HG03175 (cell line): Measurements from ENCODE around the gene ZFPM1.
"Not testable (repeated sequence)": the region's sequence is repeated elsewhere in the genome, so short reads cannot be mapped to it uniquely, and the experiment has no call there.

ENCODE experiments used
- ATAC-seq: cut with Tn5 transposase; IDR thresholded peaks from one replicate; pipeline ENCODE4 v1.9.1; 2021; ENCODE audit warnings: mild to moderate bottlenecking, moderate library complexity; ENCODE audit not compliant: unreplicated experiment

The ZFPM1 gene

DNA sequence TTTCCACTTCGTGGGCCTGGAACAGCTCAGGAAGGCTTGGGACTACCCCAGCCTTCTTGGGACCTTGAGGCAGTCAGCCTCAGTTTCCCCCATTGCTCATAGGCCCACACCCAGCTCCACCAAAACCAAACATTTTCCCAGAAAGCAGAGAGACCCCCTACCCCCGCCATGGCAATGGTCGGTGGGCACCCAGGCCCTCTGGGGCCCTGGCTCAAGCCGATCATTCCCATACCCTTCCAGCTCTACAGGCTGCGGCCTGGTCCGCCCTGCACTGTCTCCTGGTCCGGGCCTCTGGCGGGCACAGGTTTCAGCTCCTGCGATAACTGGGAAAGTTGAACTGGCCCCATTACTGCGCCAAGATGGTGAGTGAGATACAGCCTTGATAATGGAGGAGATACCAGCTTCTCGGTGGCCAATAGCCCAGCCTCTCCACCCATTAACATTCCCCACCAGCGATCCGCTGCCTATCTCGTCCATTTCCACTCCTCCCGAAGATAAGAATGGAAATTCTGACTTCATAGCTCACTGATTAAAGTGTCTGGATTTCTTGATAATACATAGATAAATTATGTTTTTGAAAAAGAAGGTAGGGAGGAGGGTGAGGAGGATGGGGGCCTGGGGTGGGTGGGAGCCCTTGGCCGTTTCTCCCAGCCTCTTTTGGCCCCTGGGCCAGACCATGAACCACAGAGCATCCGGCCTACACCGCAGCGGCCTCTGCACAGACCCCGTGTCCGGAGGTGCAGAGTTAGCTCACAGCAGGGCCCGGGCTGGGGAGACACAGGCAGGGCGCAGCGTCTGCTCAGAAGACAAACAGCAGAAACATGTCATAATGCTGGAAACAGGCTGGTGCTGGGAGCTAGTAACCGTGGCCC lies 11.6 kb downstream of the ZFPM1 start:
- no peak for ATAC-seq

DNA sequence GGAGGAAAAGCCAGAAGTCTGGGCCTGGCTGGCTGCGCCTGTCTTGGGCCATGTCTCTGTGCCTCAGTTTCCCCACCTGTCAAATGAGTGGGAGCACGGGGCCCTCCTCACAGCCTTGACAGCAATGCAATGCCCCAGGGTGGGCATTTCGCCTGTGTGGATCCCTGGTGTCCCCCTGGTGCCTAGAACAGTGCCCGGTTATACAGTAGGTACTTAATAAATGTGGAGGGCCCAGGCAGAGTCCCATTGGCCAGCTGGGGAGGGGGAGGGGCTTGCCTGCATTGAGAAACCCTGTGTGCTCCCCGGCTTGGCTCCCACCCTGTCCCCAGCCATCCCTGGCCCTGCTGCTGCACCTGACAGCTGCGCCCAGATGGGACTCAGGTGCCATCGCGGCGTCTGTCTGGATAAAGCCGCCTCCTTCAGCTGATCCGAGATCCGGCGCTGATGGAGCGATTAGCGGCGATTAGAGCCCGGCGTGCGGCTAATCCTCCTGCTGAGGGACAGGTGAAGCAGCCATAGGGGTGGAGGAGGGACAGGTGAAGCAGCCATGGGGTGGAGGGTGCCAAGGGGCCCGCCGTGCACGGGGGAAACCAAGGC lies 12.4 kb downstream of the ZFPM1 start:
- no peak for ATAC-seq

DNA sequence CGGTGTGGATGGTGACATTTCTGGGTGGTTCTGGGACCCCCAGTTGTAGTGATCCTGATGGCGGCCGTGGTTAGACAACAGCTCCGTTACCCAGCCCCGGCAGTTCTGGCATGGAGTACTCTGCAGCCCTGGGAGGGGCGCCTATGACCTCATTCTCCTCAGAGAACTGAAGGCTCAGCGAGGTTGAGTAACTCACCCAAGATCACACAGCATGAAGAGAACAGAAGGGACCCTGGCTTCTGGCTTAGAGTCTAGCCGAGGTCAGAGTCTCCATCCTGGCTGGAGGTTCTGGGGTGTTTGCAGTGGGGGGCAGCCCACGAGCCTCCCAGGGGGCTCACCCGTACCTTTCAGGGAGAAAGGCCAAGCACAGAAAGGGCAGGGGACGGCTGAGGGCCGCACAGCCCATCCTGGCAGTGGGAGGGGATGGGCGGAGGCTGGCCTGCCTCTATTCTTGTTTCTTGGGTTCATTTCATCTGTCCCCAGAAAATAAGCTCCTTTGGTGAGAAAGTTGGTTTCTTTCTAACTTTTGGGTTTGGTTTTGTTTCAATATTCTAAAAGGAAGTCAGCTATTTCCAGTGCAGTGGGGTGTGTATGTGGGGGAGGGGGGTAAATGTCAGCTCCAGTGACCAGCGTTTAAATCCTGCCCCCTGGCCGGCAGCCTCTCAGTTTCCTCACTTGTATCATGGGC lies 13.2 kb downstream of the ZFPM1 start:
- peak; percentile 45 for ATAC-seq

DNA sequence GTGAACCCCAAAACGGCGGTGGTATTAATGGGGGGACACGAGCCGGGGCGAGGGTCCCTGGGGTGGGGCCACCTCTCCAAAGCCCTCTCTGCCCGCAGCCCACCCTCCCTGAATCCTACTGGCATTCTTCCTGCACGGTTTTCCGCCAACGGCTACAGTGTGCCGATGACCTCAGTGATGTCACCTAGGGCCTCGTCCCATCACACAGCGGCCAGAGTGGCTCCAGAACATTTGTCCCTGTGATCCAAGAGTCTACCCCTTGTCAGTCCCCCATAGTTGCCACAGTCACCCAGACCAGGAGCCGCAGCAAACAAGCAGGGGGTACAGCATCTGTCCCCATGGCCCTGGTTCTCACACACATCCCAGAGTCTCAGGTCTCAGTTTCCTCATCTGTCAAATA lies 13.9 kb downstream of the ZFPM1 start:
- ATAC-seq, result no peak

DNA sequence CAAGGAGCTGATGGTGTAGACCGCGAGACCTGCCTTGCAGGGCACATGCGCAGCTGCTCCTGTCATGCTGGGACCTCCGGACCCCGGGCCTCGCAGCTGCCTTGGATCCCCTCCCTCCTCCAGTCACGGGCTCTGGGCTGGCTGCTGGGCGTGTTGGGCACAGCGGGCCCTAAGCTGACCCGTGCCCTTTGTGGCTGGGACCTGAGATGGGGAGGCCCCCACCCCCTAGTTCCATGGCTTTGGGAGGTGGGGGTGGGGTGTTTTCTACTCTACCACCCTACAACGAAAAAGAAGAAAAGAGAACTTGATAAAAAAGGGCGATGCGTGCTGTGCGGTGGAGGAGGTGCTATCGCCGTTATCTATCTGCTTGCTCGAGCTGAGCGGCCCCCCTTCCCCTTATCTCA lies 14.5 kb downstream of the ZFPM1 start:
- ATAC-seq, result no peak

DNA sequence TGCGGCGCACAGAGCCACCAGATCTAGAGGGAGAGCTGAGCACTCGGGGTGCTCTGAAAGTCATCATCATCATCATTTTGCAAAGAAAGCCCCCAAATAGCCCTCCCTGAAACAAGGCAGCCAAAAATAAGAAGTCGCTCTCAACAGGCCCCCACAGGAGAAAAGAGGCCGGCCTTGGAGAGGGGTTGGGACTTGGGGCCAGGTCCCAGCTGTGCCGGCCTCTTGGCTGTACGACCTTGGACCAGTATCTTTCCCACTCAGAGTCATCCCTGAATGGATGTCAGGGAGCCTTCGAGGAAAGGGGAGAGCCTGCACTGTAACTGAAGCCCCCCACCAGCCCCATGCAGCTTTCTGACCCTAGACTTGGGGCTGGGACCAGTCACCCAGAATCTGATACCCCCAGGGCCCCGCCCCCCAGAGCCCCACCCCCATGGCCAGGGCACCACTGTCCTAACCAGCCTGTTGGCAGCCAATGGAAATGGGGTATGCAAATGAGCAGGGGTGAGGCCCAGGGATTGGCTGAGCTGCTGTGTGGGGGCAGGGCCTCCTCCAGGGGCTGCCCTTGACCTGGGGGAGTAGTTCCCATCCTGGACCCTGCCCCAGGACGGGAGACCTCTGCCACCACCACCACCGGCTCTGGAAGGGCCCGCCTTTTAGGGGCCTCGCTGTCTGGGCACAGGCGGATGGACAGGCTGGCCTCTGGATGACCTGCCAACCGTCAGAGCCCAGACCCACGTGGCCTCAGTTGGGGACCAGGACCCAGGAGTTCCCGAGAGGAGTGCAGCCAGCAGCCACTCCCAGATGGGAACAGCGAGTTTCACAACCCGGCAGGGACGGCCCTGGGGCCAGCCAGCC lies 15.4 kb downstream of the ZFPM1 start:
- ATAC-seq, result no peak

DNA sequence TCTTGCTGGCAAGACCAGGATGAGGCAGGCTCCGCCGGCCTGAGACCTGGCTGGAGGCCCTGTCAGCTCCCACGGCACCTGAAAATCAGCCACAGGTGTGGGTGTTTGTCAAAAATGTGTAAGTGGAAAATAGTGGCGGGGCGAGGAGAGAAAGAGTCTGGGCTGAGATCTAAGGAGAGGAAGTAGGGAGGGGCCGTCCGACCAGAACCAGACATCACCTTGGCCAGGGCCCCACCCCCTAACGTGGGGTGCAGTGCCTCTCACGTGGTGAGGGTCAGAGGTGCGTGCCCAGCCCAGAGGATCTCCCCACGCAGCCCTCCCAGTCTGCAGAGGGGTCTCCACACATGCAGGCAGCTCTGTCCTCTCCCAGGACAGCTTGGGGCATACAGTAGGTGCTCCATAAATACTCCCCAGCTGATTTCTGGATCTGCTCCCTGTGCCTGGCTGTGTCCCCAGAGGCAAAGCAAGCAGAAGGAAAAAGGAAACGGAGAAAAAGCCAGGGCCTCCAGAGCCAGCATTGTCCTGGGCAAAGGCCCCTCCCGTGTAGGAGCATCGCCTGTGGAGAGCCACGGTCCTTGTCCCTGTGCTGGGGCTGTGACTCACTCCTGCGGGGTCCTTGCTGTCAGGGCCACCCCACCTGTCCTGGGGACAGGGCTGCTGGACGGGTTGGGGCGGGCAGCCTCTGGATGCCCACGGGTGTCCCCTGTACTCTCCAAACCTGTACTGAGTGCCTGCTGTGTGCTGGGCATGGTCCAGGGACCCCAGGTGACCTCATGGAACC lies 16.7 kb downstream of the ZFPM1 start:
- ATAC-seq, result no peak

DNA sequence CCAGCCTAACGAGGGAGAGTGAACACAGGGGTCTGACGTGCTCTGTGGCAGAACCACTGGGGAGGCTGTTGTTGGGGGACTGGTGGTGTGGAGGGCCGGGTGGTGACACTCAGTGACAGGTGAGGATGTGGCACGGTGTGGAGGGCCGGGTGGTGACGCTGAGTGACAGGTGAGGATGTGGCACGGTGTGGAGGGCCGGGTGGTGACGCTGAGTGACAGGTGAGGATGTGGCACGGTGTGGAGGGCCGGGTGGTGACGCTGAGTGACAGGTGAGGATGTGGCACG lies 17.3 kb downstream of the ZFPM1 start:
- ATAC-seq, result not testable (repeated sequence)

DNA sequence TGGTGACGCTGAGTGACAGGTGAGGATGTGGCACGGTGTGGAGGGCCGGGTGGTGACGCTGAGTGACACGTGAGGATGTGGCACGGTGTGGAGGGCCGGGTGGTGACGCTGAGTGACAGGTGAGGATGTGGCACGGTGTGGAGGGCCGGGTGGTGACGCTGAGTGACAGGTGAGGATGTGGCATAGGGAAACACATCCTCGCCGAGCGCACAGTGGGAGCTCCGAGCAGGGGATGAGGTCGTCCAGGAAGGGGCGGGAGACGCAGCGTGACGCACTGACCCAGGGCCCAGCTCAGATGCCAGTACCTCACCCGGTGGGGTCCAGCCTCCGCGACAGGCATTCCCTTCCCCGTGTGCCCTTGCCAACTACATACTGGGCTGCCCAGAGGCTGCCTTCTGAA lies 17.6 kb downstream of the ZFPM1 start:
- ATAC-seq, result not testable (repeated sequence)

DNA sequence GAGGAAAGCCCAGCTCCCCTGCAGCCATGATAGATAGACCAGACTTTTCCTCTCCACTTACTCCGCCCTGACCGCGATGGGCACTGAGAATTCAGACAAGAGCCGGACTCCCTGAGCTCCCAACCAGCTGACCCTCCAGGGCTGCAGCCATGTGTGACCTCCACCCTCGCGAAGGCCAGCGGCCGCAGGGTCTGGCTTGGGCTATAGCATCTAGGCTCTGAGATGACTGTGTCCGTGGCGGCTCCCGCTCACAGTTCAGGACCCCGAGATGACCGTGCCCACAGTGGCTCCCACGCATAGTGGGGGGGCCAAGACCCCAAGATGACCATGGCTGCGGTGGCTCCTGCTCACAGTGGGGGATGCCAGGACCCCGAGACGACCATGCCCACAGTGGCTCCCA lies 18.0 kb downstream of the ZFPM1 start:
- ATAC-seq, result no peak

DNA sequence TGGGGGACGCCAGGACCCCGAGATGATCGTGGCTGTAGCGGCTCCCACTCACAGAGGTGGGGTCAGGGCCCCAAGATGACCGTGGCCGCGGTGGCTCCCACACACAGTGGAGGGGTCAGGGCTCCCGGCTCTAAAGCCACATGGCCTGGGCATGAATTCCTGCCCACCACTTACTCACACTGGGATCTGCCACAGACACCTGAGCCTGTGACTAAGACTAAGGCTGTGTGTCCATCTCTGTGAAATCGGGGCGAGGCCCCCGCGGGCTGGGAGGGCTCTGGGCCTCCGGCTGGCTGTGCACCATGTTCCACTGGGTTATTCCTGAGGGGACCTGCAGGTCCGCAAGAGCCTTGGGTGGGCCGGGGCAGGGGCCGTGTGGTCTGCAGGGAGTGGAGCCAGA lies 18.5 kb downstream of the ZFPM1 start:
- ATAC-seq, result no peak

DNA sequence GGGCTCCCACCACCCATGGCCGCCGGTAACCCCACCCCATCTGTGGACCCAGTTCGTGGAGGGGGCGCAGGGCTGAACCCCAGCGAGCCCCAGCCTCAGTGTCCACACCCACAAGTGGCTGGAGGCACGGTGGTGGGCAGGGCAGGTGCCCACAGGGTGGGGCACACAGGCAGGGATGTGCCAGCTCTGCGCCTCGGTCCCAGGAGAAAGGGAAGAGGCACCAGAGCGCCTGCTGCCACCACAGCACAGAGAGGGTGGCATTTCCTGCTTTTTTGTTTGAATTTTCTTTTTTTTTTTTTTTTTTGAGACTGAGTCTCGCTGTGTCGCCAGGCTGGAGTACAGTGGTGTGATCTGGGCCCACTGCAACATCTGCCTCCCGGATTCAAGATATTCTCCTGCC lies 19.0 kb downstream of the ZFPM1 start:
- no peak for ATAC-seq

DNA sequence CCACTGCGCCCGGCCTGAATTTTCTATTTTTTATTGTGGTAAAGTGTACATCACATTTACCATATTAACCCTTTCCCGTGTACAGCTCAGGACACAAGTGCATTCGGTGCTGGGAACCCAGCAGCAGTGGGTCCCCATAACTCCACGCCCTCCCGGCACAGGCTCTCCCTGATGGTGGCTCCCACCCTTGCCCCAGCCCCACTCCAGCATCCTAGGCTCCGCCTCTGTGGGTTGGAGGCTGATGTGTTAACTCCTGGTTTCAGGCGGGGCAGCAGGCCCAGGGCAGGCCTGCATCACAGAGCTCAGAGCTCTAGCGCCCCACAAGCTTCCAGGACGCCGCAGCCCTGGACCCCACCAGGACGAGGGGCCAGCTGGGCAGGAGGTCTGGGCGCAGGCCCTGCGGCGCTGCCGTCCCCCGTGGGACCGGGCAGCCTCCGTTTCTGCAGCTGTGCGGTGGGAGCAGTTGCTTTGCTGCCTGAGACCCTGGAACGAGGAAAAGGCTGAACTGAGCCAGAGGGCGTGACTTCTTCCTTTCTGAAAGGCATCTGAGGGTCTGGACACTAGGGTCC lies 19.6 kb downstream of the ZFPM1 start:
- ATAC-seq, result no peak

DNA sequence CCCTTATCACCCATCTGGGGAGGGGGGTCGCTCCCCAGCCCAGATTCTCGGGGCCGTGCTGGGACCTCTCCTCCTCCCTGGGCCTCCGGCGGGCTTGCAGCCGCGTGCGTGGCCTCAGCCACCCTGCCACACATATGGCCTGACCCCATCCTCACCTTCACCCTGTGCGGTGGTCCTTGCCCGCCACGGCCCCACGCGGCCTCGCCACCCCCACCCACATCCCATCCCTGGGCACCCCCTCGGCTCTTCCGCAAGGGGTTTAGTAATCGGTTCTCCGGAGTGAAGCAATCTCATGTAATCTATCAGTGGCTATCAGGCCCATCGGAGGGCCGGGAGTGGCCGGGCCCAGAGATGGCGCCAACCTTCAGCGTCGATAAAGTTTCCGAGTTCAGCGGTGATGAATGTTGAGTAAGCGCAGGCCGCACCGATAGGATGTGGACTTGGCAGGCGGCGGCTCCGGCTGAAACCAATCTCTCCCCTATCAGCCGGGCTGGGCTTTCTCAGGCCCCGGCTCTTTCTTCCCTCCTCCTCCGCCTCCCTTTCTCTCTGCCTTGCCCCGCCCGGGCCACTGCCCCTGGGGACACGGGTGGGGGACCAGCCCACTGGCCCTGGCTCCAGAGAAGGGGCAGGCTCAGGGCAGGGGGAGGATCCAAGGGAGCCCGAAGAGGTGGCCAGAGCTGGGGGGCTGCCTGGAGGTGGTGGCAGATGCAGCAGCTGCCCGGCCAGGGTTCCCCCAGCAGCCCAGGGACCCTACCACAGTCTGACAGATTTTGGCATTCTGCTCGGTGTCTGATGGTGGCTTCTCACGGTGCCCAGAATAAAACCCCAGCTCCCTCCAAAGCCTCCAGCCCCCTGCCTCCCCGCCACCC lies 20.8 kb downstream of the ZFPM1 start:
- no peak for ATAC-seq

DNA sequence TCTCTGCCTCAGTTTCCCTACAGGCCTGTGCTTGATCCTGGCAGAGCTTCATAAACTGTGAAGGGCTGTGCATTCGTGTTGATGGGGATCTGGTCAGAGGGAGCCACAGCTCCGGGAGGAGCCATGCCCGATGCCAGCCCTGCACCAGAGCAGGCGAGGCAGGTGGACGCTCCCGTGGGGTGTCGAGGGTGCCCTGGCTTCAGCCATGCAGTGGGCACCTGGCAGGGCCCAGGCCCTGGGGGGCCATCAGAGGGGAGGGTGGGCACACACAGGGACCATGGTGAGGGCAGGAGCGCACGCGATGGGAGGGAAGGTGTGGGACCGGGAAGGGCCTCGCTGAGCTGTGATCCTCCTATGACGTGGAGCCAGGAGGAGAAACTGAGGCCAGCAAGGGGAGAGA lies 22.0 kb downstream of the ZFPM1 start:
- ATAC-seq, result no peak

DNA sequence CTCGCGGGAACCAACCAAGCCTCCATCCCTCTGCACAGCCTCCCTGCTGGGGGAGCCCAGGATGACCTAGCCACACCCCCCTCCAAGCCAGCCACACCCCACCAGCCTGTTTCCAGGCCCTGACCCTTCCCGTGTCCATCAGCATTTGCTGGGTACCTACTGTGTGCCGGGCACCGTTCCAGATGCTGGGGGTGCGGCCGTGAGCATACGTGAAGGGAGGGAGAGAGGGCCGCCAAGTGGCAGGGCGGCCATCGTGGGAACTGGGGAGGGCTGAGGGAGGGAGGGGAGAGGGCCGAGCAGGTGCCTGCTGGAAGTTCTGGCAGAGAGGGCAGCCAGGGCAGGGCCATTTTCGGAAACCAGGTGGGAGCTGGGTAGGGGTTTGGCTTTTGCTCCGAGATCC lies 23.1 kb downstream of the ZFPM1 start:
- no peak for ATAC-seq

DNA sequence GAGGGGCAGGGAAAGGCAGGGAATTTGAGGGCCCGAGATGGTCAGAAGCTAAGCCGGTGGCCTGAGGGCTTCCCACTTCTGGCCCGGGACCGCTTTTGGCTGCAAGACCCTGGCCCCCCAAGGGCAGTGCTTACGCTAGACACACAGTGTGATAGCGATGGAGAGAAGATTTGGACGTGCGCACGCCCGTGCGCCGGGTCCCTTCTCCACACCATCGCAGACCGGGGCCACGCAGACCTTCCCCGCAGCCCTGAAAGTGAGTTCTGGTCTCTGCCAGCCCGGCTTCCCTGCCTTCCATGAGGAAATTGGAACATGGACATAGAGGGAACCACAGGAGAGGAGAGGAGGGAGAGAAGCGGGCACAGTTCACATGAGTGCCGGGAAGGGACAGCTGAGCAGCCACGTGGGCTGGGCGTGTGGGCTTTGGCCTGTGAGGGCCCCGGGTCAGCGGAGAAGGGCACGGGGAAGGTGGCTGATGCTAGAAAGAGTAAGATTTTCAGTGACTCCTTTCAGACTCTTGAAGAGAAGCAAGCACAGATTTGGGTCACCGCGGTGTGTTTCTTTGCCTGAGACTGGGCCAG lies 23.8 kb downstream of the ZFPM1 start:
- no peak for ATAC-seq

DNA sequence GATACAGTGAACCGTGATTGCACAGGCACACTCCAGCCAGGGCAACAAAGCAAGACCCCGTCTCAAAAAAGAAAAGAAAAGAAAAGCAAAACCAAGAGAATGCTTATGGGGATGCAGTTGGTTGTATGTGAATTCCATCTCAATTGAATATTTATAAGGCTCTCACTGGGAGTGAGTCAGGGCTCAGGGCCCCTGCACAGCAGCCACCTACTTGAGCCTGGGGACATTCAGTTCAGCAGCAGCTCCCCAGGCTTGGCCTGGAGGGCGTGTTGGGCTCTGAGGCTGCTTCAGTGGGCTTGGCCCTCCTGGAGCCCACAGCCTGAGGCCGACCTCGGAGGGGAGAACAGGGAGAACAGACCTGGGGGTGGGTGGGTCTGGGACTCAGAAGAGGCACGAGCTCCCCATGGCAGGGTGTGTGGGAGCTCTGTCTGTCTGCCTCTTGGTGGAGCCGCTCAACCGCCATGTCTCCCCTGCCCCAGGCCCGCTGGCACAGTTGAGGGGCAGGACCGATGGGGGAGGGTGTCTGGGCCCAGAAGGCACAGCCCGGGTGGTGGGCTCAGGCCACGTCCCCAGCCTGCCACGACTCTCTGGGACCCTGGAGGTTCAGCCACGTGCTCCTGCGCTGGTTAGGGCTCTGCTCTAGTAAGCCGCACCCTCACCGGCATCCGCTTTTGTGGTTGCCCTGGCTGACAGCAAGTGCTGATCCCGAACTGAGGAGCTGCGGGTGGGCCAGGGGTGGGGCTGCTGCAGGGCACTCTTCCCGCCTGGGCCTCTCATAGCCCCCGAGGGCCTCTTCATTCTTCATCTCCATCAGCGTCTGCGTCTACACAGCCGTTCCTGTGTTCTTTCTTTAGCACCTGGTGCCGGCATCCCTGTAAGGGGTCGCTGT lies 24.8 kb downstream of the ZFPM1 start:
- ATAC-seq, result no peak
